Measurements from ENCODE around the gene FGFBP3.

FGFBP3 gene

DNA sequence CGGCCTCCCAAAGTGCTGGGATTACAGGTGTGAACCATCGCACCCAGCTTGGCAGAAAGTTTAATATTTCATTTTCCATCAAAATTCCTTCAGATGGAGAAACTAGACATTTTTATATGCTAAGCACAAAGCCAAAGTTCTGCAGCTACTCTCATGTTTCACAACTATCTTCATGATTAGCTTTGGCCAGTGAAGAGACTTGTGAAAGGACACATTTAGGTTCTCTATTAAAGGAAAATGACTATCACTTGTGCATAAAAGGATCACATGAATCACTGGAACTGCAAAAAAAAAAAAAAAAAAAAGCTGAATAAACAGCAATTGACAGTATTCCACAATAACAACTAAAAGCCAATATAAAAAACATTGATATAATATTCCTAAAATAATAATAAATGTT lies 16.2 kb downstream of the FGFBP3 start:
- DNase-seq (ENCODE audit: extremely low spot score), result no peak
- TF ChIP-seq, protein P1, sequence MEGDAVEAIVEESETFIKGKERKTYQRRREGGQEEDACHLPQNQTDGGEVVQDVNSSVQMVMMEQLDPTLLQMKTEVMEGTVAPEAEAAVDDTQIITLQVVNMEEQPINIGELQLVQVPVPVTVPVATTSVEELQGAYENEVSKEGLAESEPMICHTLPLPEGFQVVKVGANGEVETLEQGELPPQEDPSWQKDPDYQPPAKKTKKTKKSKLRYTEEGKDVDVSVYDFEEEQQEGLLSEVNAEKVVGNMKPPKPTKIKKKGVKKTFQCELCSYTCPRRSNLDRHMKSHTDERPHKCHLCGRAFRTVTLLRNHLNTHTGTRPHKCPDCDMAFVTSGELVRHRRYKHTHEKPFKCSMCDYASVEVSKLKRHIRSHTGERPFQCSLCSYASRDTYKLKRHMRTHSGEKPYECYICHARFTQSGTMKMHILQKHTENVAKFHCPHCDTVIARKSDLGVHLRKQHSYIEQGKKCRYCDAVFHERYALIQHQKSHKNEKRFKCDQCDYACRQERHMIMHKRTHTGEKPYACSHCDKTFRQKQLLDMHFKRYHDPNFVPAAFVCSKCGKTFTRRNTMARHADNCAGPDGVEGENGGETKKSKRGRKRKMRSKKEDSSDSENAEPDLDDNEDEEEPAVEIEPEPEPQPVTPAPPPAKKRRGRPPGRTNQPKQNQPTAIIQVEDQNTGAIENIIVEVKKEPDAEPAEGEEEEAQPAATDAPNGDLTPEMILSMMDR (IDR thresholded peaks at IDR 0.05; ENCODE audit: control extremely low read depth, extremely low read depth, low read depth, missing control alignments), result no peak
- ChIA-PET CTCF (no interaction called here), POLR2A (no interaction called here)

DNA sequence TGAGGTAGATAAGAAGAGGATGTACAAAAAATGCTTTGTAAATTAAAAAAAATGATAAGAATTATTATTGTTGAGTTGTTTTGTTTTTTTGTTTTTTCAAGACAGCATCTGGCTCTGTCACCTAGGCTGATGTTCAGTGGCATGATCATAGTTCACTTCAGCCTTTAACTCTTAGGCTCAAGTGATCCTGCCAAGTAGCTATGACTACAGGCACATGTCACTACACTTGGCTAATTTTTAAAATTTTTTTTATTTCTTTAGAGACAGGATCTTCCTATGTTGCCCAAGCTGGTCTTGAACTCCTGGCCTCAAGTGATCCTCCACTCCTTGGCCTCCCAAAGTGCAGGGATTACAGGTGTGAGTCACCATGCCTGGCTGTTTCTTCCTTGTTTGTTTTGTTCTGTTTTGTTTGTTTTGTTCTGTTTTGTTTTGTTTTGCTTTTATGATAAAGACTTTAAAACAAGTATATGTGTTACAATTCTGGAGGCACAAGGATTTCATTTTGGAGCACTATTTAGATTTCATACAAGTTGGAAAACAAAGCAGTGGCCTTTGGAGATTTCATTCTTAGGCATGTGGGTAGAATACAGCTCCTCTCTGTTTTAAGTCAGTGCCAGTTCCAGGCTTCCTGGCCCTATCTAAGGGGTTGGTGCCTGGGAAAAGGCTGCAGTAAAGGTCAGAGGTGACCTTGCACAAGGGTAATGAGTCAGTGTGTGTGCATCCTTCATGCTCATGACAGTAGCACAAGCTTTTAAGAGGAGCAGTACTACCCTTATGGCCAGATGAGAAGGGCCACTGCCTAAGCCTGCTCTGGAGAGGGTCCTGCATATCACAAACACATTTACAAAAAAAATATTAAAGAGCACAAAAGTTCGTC lies 17.9 kb downstream of the FGFBP3 start:
- TF ChIP-seq, protein P1 (IDR thresholded peaks at IDR 0.05; ENCODE audit: control extremely low read depth, extremely low read depth, low read depth, missing control alignments), result no peak
- POLR2A ChIA-PET, result interaction anchor here (0.5 kb wide), 1 partner anchor 389 kb away, joined by 3 read pairs; no protein-coding TSS in a partner anchor
- CTCF ChIA-PET, result no interaction called here
- DNase-seq (ENCODE audit: extremely low spot score), result no peak

DNA sequence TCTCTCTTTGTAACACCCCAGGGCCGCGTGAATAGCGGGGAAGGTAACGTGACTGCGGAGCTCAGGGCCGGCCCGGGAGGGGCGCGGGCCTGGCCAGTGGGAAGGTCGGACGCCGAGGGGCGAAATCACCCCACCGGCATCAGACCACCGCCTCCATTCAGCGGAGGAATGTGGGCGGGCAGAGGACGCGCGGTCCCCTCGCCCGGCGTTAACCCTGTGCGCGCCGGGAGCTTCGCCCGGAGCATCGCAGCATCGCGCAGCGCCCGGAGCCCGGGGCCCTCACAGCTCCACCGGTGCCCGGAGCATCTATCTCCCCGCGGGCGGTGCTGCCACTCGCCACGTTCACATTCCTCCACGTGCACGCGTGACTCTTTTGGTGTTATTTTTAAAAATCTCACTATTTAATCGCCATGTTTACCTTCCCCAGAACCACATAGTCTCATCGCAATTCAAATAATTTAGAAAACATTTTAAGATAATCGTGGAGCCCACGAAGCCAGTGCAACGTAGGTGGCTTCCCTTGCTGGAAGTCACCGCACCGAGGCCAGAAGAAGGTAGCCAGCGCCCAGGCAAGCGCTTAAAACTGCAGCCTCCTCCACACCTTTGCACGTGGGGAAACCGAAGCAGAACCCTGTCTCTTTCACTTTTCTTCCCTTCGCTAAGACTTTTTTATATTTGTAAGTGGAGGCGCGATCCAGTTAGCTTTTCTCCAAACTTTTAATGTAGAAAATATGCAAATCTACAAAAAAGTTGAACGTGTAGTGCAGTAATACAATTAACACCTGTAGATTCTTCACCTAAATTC lies 21.8 kb downstream of the FGFBP3 start:
- peak; percentile 54 for DNase-seq (ENCODE audit: extremely low spot score)
- ChIA-PET POLR2A (no interaction called here), CTCF (no interaction called here)
- TF ChIP-seq, protein P1 (IDR thresholded peaks at IDR 0.05; ENCODE audit: control extremely low read depth, extremely low read depth, low read depth, missing control alignments), result no peak

DNA sequence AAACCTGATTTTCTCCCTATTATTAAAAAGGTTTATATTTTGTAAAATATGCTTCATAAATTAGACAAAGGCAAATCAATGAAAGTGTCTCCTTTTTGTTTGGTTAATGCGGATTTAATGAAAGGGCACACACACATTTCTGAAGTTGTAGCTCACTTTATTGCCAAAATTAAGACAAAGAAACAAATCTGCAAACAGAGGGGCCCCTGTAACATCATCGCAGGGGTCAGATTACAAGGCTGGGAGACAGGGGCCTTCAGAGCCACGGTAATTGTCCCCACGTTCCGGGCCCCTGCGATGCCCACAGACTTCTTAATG lies 22.4 kb downstream of the FGFBP3 start:
- TF ChIP-seq, protein P1 (IDR thresholded peaks at IDR 0.05; ENCODE audit: control extremely low read depth, extremely low read depth, low read depth, missing control alignments), result no peak
- CTCF ChIA-PET, result no interaction called here
- POLR2A ChIA-PET, result no interaction called here
- DNase-seq (ENCODE audit: extremely low spot score), result no peak

DNA sequence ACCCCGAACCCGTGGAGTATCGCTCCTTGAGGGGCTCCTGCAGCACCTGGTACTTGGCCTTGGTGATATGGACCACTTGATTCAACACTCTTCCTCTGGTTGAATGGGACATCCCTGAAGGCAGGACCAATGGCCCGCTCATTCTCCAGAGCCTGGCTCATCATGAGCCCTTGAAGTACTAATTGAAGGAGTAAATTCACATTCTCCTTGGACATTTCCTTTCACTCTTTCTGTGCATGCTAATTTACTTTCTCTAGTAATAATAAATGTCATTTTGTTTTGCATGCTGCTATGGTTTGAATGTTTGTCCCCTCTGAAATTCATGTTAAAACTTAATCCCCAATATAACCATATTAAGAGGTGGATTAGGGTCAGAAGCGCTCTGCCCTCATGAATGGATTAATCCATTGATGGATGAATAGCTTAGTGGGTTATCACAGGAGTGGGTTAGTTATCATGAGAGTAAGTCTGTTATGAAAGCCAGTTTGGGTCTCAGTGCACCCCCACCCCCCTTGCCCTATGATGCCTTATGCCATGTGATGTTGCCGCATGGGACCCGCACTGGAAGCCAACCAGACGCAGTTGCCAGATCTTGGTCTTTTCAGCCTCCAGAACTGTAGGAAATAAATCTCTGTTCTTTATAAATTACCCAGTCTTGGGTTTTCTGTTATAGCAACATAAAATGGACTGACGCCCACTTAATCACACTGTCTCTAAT lies 23.8 kb downstream of the FGFBP3 start:
- DNase-seq (ENCODE audit: extremely low spot score), result no peak
- CTCF ChIA-PET, result no interaction called here
- POLR2A ChIA-PET, result no interaction called here

DNA sequence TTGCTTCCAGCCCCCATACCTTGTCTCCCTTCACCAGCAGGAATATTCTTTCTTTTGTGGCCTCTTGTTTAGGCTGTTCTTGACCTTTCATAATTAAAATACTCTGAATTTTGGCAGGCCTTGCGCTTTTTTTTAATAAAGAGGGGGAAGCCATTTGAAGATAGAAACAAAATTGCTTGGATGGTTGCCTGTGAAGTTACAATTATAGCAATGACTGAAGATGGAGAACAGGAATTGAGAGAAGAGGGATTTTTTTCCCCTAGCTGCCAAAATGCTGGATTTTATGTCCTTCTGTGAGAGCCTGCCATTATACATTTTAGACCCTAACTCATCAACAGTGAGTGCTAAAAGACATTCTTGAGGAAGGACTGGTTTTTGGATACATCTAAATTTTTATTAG lies 24.8 kb downstream of the FGFBP3 start:
- CTCF ChIA-PET, result no interaction called here
- TF ChIP-seq, protein P1 (IDR thresholded peaks at IDR 0.05; ENCODE audit: control extremely low read depth, extremely low read depth, low read depth, missing control alignments), result no peak
- DNase-seq (ENCODE audit: extremely low spot score), result no peak
- POLR2A ChIA-PET, result interaction anchor here (0.7 kb wide), 1 partner anchor 511 kb away, joined by 5 read pairs; no protein-coding TSS in a partner anchor

More for the DNA sequence above, 23.8 kb downstream of the FGFBP3 start:
- TF ChIP-seq, protein P1 (IDR thresholded peaks at IDR 0.05; ENCODE audit: control extremely low read depth, extremely low read depth, low read depth, missing control alignments), result no peak
